Panc1 (cell line): ENCODE measurements around the gene CHID1.

Experiments used
- POLR2AphosphoS5 ChIP-seq: IDR thresholded peaks from 2 replicates; pipeline ENCODE4 v1.6.1; 2012; ENCODE audit warnings: mild to moderate bottlenecking, low read depth, low read length, moderate library complexity
- SIN3A ChIP-seq: IDR thresholded peaks from 2 replicates; pipeline ENCODE4 v1.6.1; 2012; ENCODE audit warnings: low read depth, mild to moderate bottlenecking, low read length, moderate library complexity, borderline replicate concordance; ENCODE audit not compliant: insufficient read depth
- TCF7L2 ChIP-seq: IDR thresholded peaks from 2 replicates; pipeline ENCODE4 v1.6.1; 2011; ENCODE audit warnings: mild to moderate bottlenecking, low read depth, low read length, inconsistent platforms
- TF ChIP-seq, protein P1 (sequence below): fragments of 450-650 bp; IDR thresholded peaks from 2 replicates; pipeline ENCODE4 v1.5.1; 2017; ENCODE audit warnings: mild to moderate bottlenecking
- TF ChIP-seq, protein P2 (sequence below), 2 experiments: IDR thresholded peaks; 2 replicates each; pipeline ENCODE4 v1.6.1; 2011 to 2012; ENCODE audit warnings: low read depth in 2 of 2, control low read depth in 1 of 2, low read length in 1 of 2, mild to moderate bottlenecking in 1 of 2, moderate library complexity in 1 of 2; ENCODE audit not compliant: insufficient read depth in 1 of 2

DNA sequence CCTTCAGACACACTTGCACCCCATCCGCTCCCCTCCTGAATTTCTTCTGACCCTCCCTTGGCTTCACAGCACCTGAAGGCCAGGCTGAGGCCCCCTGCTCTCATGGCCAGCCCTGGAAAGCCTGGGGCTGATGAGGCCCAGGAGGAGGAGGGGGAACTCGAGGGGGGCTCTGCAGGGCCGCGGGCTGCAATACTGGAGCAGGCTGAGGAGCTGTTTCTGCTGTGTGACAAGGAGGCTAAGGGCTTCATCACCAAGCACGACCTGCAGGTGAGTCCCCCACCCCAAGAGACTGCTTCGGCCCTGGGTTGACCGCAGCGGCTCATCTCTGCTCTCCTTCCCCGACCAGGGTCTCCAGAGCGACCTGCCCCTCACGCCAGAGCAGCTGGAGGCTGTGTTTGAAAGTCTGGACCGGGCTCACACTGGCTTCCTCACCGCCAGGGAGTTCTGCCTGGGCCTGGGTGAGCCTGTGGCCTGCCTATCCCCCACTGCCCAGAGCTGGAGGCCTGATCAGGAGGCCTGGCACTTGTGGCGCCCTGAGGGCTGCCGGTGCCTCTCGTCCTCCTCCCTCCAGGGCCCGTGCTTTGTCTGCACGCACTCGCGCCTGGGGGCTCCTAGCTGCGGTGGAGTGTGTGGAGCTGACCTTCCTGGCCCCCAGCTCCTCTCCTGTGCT is 82.0 kb downstream of the CHID1 start:
- TF ChIP-seq, protein P1, sequence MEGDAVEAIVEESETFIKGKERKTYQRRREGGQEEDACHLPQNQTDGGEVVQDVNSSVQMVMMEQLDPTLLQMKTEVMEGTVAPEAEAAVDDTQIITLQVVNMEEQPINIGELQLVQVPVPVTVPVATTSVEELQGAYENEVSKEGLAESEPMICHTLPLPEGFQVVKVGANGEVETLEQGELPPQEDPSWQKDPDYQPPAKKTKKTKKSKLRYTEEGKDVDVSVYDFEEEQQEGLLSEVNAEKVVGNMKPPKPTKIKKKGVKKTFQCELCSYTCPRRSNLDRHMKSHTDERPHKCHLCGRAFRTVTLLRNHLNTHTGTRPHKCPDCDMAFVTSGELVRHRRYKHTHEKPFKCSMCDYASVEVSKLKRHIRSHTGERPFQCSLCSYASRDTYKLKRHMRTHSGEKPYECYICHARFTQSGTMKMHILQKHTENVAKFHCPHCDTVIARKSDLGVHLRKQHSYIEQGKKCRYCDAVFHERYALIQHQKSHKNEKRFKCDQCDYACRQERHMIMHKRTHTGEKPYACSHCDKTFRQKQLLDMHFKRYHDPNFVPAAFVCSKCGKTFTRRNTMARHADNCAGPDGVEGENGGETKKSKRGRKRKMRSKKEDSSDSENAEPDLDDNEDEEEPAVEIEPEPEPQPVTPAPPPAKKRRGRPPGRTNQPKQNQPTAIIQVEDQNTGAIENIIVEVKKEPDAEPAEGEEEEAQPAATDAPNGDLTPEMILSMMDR: no peak
- TF ChIP-seq POLR2AphosphoS5 (no peak), TCF7L2 (no peak), SIN3A (no peak)
- TF ChIP-seq, protein P2, sequence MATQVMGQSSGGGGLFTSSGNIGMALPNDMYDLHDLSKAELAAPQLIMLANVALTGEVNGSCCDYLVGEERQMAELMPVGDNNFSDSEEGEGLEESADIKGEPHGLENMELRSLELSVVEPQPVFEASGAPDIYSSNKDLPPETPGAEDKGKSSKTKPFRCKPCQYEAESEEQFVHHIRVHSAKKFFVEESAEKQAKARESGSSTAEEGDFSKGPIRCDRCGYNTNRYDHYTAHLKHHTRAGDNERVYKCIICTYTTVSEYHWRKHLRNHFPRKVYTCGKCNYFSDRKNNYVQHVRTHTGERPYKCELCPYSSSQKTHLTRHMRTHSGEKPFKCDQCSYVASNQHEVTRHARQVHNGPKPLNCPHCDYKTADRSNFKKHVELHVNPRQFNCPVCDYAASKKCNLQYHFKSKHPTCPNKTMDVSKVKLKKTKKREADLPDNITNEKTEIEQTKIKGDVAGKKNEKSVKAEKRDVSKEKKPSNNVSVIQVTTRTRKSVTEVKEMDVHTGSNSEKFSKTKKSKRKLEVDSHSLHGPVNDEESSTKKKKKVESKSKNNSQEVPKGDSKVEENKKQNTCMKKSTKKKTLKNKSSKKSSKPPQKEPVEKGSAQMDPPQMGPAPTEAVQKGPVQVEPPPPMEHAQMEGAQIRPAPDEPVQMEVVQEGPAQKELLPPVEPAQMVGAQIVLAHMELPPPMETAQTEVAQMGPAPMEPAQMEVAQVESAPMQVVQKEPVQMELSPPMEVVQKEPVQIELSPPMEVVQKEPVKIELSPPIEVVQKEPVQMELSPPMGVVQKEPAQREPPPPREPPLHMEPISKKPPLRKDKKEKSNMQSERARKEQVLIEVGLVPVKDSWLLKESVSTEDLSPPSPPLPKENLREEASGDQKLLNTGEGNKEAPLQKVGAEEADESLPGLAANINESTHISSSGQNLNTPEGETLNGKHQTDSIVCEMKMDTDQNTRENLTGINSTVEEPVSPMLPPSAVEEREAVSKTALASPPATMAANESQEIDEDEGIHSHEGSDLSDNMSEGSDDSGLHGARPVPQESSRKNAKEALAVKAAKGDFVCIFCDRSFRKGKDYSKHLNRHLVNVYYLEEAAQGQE (IDR thresholded peaks at IDR 0.05; ENCODE audit: insufficient read depth in 1 of 2, low read depth in 2 of 2, low read length in 1 of 2): no peak
